HG03196 (cell line): ENCODE results near the gene SMAD6.

Source experiments
- ATAC-seq: cut with Tn5 transposase; IDR thresholded peaks from one replicate; pipeline ENCODE4 v1.9.1; 2021; ENCODE audit not compliant: unreplicated experiment

Gene SMAD6

GRCh38 chr15:66788024-66788423 is 86.0 kb downstream of the SMAD6 start:
- ATAC-seq, result no peak

GRCh38 chr15:66789029-66790025 is 87.3 kb downstream of the SMAD6 start:
- ATAC-seq, result no peak

- ATAC-seq, result no peak
These were observed 93.8 kb downstream of the SMAD6 start for GRCh38 chr15:66795851-66796250.

- no peak for ATAC-seq
These were observed 94.3 kb downstream of the SMAD6 start for GRCh38 chr15:66796343-66796742.

GRCh38 chr15:66797921-66798320 is 95.9 kb downstream of the SMAD6 start:
- ATAC-seq, result no peak

GRCh38 chr15:66798426-66799061 is 96.5 kb downstream of the SMAD6 start:
- no peak for ATAC-seq

GRCh38 chr15:66799242-66799641 is 97.2 kb downstream of the SMAD6 start:
- ATAC-seq, result no peak

GRCh38 chr15:66800584-66801235 is 98.7 kb downstream of the SMAD6 start:
- no peak for ATAC-seq

GRCh38 chr15:66801266-66801665 is 99.2 kb downstream of the SMAD6 start:
- no peak for ATAC-seq

- no peak for ATAC-seq
These were observed 100.3 kb downstream of the SMAD6 start for GRCh38 chr15:66802025-66803001.

GRCh38 chr15:66803182-66803729 is 101.2 kb downstream of the SMAD6 start:
- no peak for ATAC-seq

- no peak for ATAC-seq
These were observed 101.7 kb downstream of the SMAD6 start for GRCh38 chr15:66803749-66804148.

- no peak for ATAC-seq
These were observed 103.3 kb downstream of the SMAD6 start for GRCh38 chr15:66805202-66805885.

GRCh38 chr15:66808181-66808824 is 106.3 kb downstream of the SMAD6 start:
- no peak for ATAC-seq

- no peak for ATAC-seq
These were observed 107.6 kb downstream of the SMAD6 start for GRCh38 chr15:66809664-66810063.

- ATAC-seq, result no peak
These were observed 113.3 kb downstream of the SMAD6 start for GRCh38 chr15:66815318-66815717.

- ATAC-seq, result no peak
These were observed 114.2 kb downstream of the SMAD6 start for GRCh38 chr15:66816201-66816600.

- ATAC-seq, result peak; percentile 86
These were observed 117.0 kb downstream of the SMAD6 start for GRCh38 chr15:66819084-66819483.
